Stimulated activated CD8-positive, alpha-beta memory T cell treated with anti-CD3 and anti-CD28 coated beads, Interleukin-4, amount 100 ng/mL, for 24 hours (primary cell): ENCODE measurements around the gene SH3RF1.
A peak's percentile ranks its signal among the peaks of the same experiment; 100 is the strongest.

Experiments
- DNase-seq: peaks from one replicate; pipeline ENCODE4 v3.0.0-alpha.2; 2020; ENCODE audit warnings: low read depth

Gene SH3RF1

GRCh38 chr4:169103966-169104412 is 166.8 kb downstream of the SH3RF1 start:
- no peak for DNase-seq

GRCh38 chr4:169102026-169102425 is 168.7 kb downstream of the SH3RF1 start:
- DNase-seq: no peak

DNA sequence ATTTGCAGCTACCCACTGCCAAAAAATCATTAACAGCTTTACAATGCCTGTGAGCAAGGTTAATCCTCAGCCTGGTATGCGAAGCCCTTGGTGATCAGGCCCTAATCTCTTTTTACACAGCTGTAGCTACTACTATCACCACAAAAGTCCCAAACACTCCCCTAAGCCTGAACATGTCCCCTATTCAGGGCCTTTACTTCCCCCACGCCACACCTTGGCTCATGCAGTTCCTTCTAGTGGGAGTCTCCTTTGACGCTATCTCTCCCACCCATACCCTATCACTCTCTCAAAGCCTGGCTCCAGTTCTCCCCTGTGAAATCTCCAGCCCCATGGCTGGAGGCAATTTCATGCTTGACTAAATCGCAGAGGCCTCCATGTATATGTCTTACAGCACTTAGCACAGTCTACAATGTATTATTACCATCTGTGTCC is 170.1 kb downstream of the SH3RF1 start:
- no peak for DNase-seq

- no peak for DNase-seq
Measured at GRCh38 chr4:169099771-169100180, 171.0 kb downstream of the SH3RF1 start.

- no peak for DNase-seq
Measured at GRCh38 chr4:169098969-169099690, 171.6 kb downstream of the SH3RF1 start.

- DNase-seq: no peak
Measured at GRCh38 chr4:169098532-169098931, 172.2 kb downstream of the SH3RF1 start.

- no peak for DNase-seq
Measured at GRCh38 chr4:169098054-169098497, 172.7 kb downstream of the SH3RF1 start.

GRCh38 chr4:169096221-169096620 is 174.5 kb downstream of the SH3RF1 start:
- no peak for DNase-seq

- DNase-seq: no peak
Measured at GRCh38 chr4:169094656-169095231, 176.0 kb downstream of the SH3RF1 start.

- DNase-seq: no peak
Measured at GRCh38 chr4:169092889-169093522, 177.8 kb downstream of the SH3RF1 start.

DNA sequence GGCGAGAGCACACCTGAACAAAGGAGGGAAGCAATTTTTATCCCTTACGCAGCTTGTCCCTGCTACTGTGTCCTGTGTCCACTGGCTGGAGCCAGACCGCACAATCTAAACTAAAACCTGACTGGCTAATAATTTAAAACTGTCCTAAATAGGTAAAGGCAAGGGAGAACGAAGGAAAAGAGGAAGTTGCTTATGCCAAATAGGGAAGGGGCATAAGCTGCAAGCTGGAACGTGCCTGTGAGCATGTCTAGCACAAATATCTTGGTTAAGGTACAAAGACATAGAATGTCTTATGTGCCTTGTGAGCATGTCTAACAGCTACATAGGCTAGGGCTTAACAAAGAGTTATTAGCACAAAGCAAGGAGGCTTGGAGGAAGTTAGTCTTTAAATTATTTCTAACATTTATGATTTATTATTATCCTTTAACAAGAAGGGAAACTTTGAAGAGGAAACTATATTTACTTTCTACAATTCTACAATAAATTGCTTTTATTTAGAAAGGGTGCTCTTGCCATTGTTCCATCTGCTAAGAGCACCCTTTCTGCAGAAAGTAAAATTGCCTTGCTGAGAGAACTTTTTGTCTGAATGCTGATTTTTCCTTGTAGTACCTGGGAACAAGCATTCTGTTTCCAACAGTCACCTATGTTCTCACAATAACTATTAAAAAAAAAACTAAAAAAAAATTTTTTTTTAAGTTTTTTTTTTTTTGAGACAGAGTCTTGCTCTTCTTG is 180.1 kb downstream of the SH3RF1 start:
- DNase-seq: no peak

GRCh38 chr4:169089004-169089403 is 181.8 kb downstream of the SH3RF1 start:
- DNase-seq: no peak

GRCh38 chr4:169084954-169085353 is 185.8 kb downstream of the SH3RF1 start:
- no peak for DNase-seq

GRCh38 chr4:169080981-169081380 is 189.8 kb downstream of the SH3RF1 start:
- no peak for DNase-seq

DNA sequence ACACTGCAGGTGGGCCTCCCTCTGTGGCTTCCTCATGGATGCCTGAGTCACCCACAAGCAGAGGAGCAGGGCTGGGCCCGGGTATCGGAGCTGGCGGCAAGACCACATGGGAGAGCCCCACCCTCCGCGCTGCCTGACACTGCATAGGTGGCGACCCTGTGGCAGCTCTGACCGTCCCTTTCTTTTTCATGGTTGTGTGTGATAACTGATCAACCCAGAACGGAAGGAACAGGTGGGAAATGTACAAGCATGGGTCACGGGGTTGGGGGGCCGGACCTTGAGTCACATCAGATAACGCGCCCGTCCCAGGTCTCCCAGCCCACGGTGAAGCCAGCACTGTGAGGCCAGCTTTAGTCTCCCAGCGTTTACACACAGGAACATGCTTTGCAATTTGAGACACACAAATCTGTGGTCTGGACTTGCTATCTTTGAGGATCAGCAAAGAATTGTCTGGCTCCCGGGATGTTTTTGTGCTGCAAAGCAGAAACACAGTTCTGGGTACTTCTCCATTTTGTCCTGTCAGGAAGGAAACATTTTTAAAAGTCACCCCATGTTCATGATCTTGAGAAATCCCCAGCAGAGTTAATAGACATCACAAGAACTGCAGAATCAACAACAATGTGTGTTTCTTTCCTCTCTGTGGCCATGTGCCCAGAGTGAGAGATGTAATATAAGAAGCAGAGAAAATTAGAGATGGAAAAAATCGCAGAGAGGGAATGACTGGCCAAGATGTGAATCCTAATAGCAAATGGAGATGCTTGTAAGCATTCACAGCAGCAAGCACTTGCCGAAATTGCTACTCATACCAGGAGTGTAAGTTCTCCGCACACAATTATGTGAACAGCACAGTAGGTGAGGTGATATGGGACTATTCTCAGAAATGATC is 190.6 kb downstream of the SH3RF1 start:
- peak; percentile 7 for DNase-seq

DNA sequence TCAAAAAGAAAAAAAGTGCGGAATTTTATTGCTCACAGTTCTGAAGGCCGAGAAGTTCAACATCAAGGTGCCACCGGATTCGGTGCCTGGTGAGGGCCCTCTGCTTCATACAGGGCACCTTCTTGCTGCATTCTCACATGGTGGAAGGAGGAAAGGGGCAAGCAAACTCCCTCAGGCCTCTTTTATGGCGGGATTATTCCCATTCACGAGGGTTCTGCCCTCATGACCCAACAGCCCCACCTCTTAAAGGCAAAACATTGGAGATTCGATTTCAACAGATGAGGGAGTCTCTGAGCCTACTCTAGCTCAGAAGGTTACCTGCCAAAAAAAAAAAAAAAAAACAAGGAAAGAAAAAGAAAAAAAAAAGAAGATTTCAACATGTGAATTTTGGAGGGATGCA is 196.6 kb downstream of the SH3RF1 start:
- no peak for DNase-seq

GRCh38 chr4:169071747-169072146 is 199.0 kb downstream of the SH3RF1 start:
- DNase-seq: no peak

- no peak for DNase-seq
Measured at GRCh38 chr4:169070895-169071218, 199.9 kb downstream of the SH3RF1 start.

DNA sequence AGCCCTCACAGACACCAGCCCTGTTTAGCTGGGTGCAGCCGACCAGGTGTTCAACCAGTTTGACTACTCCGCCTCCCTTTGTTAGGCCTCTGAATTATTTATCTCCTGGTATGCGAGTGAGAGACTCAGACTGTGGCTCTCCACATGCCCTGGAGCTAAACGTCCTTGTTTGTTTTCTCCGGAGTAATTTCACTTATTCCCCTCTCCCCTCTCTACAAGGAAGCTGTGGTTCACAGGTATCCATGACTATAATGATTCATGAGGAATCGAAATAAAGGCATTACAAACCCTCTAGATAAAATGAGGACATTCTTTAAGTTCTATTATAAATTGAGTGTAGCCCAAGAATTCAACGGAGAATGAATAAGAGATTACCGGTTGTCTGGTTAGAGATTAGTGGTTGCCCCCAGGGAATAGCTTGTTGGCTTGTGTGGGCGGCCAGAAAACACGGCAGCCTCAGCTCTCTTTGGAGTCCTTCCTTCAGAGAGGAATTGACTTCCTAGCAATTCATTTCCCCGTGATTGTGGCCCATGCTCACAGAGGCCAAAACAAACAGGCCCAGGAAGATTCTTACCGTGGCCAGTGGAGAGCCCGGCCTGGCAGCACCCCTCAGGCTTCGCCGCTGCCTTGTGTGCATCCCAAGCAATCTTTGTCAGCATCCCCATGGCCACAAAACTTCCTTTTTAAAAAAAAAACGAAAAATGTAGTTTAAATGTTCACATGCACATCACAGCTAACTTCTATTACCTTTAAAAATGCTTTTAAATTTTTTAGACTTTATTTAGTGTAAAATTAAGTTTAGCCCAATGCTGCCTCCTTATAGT is 200.5 kb downstream of the SH3RF1 start:
- DNase-seq: no peak

- DNase-seq: no peak
Measured at GRCh38 chr4:169068423-169068822, 202.3 kb downstream of the SH3RF1 start.

GRCh38 chr4:169066934-169067333 is 203.8 kb downstream of the SH3RF1 start:
- DNase-seq: no peak
